GM19395 (cell line): ENCODE measurements around the gene TOR1A.
"Not testable (repeated sequence)": the region's sequence is repeated elsewhere in the genome, so short reads cannot be mapped to it uniquely, and the experiment has no call there.

Experiments
- ATAC-seq: cut with Tn5 transposase; IDR thresholded peaks from one replicate; pipeline ENCODE4 v1.9.1; 2021; ENCODE audit warnings: mild to moderate bottlenecking, moderate library complexity; ENCODE audit not compliant: unreplicated experiment

Gene TOR1A

DNA sequence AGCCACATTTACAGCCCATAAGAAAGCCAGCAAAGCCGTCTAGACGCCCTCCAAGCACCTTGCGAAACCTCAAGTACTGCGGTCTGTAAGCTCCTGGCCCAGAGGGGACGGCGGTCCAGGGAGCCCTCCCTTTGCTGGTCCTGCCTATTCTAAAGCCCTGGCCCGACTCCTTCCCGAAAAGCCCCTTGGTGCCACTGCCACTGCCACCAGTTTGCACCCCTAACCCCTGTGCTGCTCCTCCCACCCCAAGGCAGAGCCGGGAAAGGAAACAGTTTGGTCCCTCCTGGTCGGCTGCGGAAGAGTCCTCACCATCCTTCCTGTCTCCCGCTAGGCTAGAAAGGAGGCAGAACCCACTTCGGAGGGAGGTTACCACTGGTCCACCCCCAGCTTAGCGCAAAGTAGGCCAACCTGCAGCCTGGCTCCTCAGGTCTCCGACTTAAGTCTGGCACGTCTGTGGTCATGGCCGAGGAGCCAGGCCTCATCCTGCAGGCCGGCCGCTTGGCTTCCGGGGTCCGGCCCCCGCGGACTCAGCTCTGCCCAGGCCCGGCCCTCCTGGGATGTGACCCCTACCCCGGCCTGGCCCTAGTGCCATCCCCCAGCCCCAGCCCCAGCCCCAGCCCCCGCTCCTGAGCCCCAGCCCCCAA, 916 bp downstream of the TOR1A start:
- ATAC-seq = no peak

DNA sequence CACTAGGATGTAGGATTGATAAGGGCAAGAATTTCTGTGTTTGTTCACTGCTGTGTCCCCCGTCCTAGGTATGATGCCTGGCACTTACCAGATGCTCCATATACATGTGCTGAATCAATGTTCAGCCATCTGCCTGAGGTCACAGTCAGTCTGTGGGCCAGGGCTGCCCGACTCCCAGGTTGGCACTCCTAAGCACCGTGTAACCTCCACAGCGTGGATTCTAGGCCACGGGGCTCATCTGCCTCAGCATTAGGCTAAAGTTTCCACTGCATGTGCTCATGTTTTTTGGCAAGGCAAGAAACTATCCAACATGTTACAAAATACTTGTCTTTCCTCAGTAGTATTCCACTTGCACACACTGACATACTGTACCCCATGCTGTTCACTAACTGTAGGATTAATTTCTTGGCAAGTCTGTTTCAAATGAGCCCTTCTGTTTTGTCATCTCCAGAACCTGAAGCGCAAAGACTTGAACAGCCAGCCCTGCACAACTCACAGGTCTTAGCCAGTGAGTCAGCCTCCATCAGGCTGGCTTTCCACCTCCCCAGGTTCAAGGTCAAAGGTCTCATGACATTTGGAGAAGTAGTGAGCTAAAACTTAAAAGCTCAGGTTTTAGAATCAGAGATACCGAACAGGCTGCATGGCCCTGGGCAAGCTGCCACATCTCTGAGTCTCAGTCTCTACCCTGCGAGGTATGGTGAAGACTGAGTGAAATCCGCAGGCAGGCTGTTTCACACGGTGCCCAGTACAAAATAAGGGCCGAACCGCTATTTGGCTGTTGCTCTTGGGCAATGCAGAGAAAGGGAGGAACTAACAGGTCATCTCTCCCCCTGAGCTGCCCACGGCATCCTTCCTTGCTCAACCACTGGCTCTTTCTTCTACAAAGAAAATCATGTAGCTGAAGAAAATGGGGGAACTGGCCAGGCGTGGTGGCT, 7.2 kb downstream of the TOR1A start:
- no peak for ATAC-seq

DNA sequence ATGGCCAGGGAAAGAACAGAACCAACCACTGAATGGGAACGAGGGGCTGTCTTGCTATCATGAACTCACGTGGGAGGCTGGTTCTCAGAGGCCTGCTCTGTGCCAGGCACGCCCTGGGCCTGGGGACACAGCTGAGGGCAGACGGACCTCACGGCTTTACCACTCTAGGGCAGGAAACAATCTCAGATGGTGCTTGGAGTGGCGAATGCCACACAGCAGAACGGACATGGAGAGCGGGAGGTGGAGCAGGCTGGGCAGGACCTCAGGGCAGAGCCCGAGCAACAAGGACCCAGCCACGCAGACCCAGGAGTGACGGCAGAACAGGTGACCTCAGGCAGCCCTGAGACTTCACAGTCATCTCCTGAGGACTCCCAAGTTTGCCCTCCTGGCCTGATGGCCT, 8.7 kb downstream of the TOR1A start:
- no peak for ATAC-seq

DNA sequence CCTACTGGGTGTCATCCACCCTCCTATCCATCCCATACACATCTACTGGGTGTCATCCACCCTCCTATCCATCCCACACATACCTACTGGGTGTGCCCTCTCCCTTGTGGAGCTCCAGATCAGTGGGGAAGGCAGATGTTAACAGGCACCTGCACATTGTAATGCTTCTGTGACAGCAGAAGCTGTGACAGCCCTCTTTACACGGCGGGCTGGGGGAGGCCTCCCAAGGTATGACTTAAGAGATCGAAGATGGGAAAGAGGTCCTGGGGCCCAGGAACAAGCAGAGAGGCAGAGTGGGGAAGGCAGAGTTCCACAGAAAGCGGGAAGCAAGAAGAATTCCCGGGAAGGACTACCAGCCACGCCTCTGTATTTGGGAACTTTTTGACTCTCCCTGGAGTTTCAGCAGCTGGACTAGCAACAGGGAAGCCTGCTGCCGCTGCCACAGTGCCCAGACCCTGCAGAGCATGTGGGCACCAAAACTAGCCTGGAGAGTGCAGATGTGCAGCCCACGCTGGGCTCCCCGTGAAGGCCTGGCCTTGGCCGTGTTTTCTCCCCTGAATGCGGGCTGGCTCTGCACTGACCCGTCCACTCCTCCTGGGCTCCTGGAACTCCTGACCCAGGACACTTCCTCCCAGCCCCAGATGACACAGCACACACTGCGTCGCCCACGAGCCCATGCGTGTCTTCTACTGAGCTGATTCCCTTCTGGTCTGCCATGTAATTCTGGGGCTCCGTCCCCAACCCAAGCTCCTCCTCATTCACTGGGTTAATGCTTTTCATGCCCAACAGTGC, 9.3 kb downstream of the TOR1A start:
- ATAC-seq = no peak

DNA sequence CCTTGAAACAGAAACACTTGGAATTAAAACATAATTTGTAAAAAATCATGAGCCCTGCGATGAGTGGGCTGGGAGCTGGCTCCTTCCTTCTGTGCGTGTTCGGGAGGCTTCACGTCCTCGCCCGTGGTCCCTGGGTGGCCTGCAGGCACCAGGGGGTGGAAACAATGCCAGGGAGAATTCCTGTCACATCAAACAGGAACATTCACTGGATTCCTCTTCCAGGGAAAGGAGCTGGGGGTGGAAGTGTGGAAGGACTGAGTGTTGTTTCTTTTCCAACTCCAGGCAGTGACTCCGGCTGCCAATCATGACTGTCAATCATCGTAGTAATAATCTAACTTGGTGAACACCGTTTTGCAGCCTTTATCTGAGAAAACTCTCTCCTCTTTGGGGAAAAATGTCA, 10.3 kb downstream of the TOR1A start:
- no peak for ATAC-seq

DNA sequence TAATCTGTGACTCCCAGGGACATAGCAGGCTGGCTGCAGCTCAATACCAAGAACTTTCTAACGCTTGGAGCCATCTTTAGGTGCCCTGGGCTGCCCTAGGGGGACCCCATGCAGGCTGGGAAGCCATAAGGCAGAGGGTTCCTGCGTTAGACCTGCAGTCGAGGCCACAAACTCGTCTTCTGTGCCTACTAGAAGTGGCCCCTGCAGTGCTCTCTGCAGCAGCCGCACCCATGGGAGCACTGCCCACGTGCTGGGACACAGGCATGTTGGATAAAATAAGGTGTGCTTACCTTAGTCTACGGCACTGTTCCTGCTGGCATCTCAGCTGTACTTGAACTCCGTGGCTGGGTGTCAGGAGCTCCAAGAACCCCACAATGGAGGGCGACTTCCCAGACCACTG, 11.6 kb downstream of the TOR1A start:
- ATAC-seq = no peak

DNA sequence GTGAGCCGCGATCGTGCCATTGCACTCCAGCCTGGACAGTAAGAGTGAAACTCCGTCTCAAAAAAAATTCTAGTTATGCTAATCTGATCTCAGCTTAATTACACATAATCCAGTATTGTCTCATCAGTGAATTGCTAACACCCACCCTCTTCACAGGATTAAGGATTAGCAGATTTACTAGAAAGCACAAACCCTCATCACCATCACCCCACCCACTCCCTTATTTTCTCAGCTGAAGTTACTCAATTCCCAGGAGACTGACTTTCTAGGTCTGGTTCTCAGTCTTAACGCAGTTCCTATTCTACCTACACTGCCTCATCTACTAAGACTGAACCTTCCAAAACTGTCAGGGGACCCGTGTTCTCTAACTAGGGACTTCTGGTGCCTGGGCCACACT, 12.0 kb downstream of the TOR1A start:
- no peak for ATAC-seq

DNA sequence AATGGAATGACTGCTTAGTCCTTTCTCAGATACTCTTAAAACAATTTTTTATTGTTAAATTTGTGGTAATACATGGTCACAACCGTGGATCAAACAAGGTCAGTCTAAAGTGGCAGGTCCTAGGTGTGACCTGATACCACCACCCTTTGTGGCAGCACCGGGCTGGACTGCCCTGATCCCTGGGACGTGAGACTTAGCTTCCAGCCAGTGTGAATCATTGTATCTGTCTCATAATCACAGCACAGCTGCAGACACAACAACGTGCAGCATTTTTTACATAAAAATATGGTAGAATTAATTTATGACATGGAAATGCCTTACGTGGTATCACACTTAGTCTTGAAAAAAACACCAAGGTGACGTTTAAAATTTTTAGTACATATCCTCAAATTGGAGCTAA, 13.1 kb downstream of the TOR1A start:
- ATAC-seq = no peak

DNA sequence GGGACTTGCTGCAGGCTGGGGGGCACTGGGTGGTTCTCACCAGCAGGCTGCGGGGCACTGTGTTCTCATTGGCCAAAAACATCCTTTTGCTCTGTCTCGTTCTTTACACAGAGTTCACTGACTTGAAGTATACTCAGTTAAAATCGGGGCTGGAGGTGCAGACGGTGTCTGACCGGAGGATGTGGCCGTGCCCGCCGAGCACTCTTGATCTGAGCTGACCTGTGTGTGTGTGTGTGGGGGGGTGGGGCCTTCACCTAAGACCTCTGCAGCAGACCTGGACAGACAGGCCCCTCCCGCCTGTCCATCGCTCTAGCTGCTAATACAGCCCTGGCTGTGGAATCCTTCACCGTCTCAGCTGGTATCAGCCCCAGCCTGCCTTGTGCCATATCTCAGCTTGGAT, 13.8 kb downstream of the TOR1A start:
- no peak for ATAC-seq

DNA sequence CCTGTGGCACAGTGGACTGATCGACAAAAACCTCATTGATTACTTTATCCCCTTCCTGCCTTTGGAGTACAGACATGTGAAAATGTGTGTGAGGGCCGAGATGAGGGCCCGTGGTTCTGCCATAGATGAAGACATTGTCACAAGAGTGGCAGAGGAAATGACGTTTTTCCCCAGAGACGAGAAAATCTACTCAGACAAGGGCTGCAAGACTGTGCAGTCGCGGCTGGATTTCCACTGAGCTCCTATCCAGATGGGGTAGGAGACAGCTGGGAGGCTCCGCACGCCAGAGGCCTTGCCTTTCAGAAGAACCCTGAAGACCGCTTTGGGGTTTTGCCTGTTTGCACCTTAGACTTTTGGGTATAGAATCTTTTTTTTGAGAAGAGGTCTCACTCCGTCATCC, 14.6 kb downstream of the TOR1A start:
- no peak for ATAC-seq

DNA sequence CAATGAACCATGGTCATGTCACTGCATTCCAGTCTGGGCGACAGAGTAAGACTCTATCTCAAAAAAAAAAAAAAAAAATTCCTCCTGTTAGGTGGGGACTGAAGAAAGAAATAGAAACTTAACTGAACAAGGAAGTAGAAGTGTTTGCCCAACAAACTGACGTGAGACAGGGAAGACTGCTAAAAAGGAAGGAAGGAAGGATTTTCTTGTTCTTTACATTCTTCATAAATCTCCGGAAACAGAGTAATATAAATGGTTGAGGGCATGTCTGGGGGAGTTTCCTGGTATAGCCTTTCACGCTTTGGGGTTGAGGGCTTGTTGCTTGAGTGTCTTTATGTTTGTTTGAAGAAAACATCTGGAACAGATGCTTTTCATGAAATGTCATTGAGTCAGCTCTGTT, 17.9 kb downstream of the TOR1A start:
- no peak for ATAC-seq

DNA sequence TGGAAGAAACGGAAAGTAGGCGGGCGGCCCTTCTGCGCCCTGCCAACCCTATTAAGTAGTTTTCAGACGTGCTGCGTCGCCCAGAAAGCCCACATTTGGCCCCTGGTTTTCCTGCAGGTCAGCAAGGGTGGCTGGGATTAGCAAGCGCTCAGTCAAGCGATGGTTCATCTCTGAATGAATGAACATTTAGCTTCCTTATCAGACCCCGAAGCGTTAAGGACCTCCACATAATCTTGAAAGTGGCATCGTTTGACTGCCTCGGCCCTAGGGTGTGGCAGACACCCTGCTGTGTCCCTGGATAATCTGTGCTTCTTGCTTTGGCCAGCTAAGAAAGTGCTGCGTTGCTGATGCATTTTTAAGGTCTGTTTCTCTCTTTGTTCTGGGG, 20.3 kb downstream of the TOR1A start:
- peak; percentile 15 for ATAC-seq

DNA sequence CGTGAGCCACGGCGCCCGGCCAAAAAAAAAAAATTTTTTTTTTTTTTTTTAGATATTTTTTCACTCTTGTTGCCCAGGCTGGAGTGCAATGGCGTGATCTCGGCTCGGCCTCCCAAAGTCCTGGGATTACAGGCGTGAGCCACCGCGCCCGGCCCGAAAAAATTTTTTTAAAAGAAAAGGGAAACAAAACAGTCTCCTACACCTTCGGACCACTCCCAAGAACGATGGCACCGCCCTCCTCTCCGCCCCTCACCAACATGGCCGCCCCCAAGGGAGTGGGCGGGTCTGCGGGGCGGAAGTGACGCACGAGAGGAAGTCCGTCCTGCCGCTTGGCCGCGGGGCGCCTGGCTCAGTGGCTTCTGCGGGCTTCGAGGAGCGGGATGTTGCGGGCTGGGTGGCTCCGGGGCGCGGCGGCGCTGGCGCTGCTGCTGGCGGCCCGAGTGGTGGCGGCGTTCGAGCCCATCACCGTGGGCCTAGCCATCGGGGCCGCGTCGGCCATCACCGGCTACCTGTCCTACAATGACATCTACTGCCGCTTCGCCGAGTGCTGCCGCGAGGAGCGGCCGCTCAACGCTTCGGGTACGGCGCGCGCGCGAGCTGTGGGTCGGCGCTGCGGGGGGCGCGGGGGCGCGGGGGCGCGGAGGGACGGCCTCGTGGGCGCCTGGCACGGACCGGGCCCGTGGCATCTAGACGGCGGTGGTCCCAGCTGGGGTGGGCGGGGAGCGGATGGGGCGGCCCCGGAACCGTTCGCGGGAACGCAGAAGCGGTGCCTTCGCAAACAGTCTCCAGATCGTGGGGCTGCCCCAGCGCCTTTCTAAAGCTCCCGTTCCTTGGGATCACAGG, 20.9 kb downstream of the TOR1A start, which contains the start of gene TOR1B:
TOR1B (plus strand) TSS at position 352 of the 843 bp plus-strand sequence; CDS start at position 381, 29 bp downstream.
- ATAC-seq = peak; percentile 91

DNA sequence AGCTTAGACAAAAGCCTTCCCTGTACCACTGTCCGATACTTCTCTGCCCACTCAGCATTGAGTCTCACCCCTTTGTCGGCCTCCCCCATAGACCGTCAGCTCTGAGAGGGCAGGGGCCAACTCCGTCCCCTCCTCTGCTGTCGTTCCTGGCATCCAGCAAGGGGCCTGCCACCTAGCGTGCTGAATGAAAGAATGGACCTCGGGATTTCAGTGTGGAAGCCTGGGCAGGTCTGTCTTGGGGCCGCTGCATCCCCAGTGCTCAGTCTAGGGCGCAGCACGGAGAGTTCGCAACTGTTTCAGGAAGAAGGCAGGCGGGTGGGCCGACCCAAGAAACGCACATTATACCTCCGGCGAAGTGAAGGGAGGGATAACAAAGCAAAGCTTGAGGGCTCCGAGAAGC, 22.4 kb downstream of the TOR1A start:
- ATAC-seq = no peak

DNA sequence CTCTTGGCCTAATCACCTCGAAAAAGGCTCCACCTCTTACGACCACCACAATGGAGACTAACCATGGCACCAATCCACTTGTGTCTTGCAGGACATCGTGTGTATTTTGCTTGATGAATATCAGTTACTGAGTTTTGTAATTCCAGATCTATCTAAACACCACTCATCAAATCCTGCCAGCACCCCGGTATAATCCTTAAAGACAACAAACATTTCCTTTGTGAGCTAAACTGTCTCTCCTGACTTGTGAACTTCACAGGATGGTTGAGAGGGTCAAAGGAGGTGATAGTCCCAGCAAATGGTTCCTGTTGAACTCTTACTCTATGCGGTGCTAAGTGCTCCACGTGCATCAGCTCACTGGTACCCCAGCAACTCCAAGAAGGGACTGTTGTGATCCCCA, 25.0 kb downstream of the TOR1A start:
- no peak for ATAC-seq

DNA sequence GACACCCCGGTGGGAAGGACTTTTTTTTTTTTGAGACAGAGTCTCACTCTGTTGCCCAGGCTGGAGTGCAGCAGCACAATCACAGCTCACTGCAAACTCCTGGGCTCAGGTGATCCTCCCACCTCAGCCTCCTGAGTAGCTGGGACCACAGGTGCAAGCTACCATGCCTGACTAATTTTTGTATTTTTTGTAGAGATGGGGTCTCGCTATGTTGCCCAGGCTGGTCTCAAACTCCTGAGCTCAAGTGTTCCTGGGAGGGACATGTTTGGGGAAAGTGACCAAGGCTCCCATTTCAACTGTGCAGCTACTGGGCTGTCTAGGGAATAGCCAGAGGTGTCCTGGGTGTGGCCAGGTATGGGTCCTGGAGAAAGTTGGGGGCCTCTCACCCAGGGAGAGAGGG, 27.9 kb downstream of the TOR1A start:
- ATAC-seq = not testable (repeated sequence)

DNA sequence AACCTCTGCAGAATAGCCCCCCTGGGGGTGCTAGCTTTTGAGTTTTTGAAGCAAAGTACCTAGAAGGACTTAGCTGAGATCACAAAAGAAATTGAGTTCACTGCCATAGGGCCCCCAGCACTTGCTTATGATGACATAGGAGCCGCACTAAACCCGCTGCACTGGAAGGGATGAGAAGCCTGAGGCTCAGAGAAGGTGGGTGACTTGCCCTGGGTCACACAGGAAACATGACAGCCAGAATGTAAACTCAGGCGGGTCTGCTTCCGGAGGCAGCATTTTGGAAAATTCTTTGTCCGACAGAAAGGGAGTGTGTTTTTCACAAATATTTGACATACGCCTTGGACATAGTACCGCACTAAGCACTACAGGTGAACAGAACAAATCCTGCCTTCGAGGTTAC, 29.4 kb downstream of the TOR1A start:
- no peak for ATAC-seq

DNA sequence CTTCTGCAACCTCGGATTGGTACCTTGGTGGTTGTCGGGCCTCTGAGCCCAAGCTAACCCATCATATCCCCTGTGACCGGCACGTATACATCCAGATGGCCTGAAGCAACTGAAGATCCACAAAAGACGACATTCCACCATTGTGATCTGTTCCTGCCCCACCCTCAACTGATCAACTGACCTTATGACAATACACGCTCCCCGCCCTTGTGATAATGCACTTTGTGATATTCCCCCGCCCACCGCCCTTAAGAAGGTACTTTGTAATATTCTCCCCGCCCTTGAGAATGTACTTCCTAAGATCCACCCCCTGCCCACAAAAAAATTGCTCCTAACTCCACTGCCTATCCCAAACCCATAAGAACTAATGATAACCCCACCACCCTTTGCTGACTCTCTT, 37.5 kb downstream of the TOR1A start:
- ATAC-seq = no peak

DNA sequence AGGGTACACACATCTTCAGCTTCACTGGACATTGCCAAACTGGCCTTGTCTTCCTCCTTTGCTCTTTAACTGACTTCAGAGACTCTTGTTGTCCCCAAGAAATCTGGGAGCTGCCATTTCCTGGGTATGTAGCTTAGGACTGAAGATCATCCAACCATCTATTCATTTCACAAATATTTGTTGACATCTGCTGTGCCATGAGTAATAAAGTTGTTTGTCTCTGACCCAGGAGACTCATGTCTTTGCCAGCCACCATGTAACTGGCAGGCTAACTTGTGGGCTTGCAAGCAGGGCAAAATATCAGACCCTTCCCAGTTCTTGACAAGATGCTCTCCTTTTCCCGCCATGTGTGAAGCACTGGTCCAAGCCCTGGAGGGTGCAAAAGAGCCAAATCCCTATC, 38.1 kb downstream of the TOR1A start:
- ATAC-seq = no peak

DNA sequence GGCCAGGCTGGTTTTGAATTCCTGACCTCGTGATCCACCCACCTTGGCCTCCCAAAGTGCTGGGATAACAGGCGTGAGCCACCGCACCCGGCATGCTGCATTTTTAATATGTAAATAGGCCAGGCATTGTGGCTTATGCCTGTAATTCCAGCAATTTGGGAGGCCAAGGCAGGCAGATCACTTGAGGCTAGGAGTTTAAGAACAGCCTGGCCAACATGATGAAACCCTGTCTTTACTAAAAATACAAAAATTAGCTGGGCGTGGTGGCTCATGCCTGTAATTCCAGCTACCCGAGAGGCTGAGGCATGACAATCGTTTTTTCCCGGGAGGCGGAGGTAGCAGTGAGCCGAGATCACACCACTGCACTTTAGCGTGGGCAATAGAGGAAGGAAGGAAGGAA, 39.0 kb downstream of the TOR1A start:
- ATAC-seq = not testable (repeated sequence)
